Pancreas (tissue), 10 donors: ENCODE measurements around the gene KL. TPM values are rescaled to one million over a fixed set of nuclear protein-coding genes. Genes with fewer than 3 reads are reported as not detected.

Experiments used
- ATAC-seq, 4 donors: fragments of 200-7000 bp; cut with Tn5 transposase; one replicate each; pipeline versions ENCODE4 v1.8.0 to v1.9.1; 2020; ENCODE audit warnings: mild to moderate bottlenecking in 4 of 4, moderate library complexity in 4 of 4
- DNase-seq, 6 donors: peaks; one replicate each; pipeline ENCODE4 v3.0.0-alpha.2; 2020
- FAIRE-seq: peaks from 2 replicates; lab custom pipeline; 2012; peaks lifted over from hg19 to GRCh38; lab: Jason Lieb, UNC
- H3K27ac ChIP-seq, 4 donors: fragments of 200-600 bp; sonication (generic); 1 replicate in 3 of 4; 2 replicates in 1 of 4; pipeline versions ENCODE4 v1.5.0 to v1.8.0; 2020
- H3K27me3 ChIP-seq, 4 donors: fragments of 200-600 bp; one replicate each; pipeline ENCODE4 v1.8.0; 2021
- H3K36me3 ChIP-seq, 3 donors: fragments of 200-600 bp; sonication (generic) in 1 of 3; one replicate each; pipeline versions ENCODE4 v1.5.0 to v1.8.0; 2020 to 2021
- H3K4me1 ChIP-seq, 3 donors: fragments of 200-600 bp; one replicate each; pipeline ENCODE4 v1.8.0; 2021
- H3K4me3 ChIP-seq, 4 donors: fragments of 200-600 bp; sonication (generic) in 2 of 4; one replicate each; pipeline versions ENCODE4 v1.5.0 to v1.8.0; 2020 to 2021
- H3K9me3 ChIP-seq, 4 donors: fragments of 200-600 bp; one replicate each; pipeline ENCODE4 v1.8.0; 2021
- WGBS, 2 donors: extraction: QIAGEN DNeasy Blood & Tissue Kit; methylation state at CpG; one replicate each; pipeline ENCODE4 v1.1.7; 2013; 5-methylcytosine and 5-hydroxymethylcytosine counted together
- intact Hi-C, 3 donors: fragments of 100-400 bp; cut with DNase I; formaldehyde crosslinking; loops; one replicate each; pipeline versions ENCODE4 v1.11.1 to v1.14.2; 2022
- polyA plus RNA-seq, 2 donors: library from polyadenylated mRNA; stranded (reverse); fragments of 200-250 nt; gene quantifications; one replicate each; pipeline ENCODE4 v1.2.3, GENCODE V29; 2013
- total RNA-seq, 6 donors: library from RNA; stranded (reverse); fragmentation: NEBNext Ultra II Directional in 4 of 6; extraction: Animal tissue kit (Norgen Biotek cat#: 25700) in 4 of 6; gene quantifications; one replicate each; pipeline versions ENCODE4 v1.2.1 to v1.2.4, GENCODE V29; 2021 to 2023
- TF ChIP-seq, protein P1 (sequence below), 4 donors: fragments of 200-600 bp; sonication (generic) in 3 of 4; IDR thresholded peaks; one replicate each; pipeline versions ENCODE4 v1.5.0 to v1.8.0; 2021; ENCODE audit warnings: antibody characterized with exemption in 4 of 4
- donor health status: healthy with polysubstance abuse.
- donor health status: DM: no; HTN: no; CAD: no; lungs with moderate emphysema.
- donor health status: DM: no; HTN: no; CAD: no.
- donor health status: control.
- donor health status: control.
- donor health status: Bipolar disorder and iron deficiency.
- donor health status: DM: yes; HTN: yes; CAD: no.
- donor health status: DM: no; HTN: no; CAD: no.
- donor health status: DM: no; HTN: no; CAD: no.
- donor health status: DM: yes; HTN: yes; CAD: no.

KL gene
- total and polyA plus RNA-seq, 8 donors = 0.23 to 2.9 (median 0.86) TPM

DNA sequence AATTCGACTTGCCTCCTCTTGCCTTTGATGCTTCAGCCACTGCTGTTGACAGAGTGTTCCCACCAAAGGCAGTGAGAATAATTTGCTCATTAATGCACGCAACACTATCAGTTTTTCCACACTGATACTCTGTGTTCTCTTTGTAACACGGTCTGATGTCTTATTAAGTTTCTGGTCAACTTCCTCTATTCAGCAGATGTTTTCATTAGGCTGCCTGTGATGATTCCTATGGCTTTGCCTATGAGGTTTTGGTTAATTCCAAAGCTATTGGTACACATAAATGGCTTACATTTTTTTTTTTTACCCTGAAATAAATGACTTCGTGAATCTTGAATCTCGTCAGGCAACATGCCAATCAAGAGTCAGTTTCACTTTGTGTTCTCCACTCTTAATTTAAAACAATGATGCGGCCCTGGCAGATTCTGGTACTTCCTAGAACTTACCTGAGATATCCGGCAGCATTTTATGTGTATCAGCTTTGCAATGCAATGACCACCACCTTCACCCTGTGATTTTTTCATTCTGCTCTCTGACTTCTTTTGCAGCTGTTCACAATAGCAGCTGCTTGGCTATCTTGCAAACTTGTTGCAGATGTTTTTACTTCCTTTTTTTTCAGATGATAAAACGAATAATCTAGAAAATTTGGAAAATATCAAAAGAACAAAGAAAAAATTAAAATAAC, 27.5 kb upstream of the KL start:
- intact Hi-C loops = no loop called here
- no peak for DNase-seq
- H3K4me3 ChIP-seq = no peak overlapping the region

DNA sequence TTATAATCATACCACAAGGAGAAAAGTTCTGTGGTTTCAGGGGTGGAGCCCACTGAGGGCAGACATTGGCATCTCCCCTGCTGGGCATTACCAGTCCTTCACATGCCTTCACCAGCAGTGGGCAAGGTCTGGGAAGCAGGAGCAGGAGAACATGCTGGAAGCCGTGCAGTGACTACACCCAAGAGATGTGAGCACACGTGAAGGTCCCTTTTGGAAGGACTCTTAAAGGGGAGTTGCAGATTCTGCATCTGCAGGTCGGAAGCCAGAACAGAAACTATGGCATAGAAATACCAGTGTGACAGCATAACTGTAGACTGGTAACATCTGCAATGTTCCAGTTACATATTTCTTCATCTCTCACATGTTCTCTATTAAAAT, 26.9 kb upstream of the KL start:
- TF ChIP-seq, protein P1, sequence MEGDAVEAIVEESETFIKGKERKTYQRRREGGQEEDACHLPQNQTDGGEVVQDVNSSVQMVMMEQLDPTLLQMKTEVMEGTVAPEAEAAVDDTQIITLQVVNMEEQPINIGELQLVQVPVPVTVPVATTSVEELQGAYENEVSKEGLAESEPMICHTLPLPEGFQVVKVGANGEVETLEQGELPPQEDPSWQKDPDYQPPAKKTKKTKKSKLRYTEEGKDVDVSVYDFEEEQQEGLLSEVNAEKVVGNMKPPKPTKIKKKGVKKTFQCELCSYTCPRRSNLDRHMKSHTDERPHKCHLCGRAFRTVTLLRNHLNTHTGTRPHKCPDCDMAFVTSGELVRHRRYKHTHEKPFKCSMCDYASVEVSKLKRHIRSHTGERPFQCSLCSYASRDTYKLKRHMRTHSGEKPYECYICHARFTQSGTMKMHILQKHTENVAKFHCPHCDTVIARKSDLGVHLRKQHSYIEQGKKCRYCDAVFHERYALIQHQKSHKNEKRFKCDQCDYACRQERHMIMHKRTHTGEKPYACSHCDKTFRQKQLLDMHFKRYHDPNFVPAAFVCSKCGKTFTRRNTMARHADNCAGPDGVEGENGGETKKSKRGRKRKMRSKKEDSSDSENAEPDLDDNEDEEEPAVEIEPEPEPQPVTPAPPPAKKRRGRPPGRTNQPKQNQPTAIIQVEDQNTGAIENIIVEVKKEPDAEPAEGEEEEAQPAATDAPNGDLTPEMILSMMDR (IDR thresholded peaks at IDR 0.05) = no peak
- H3K27me3 ChIP-seq = no peaks in the 10 kb centered on the region
- ATAC-seq (no peak), DNase-seq (no peak), FAIRE-seq (no peak)
- no peaks in the 10 kb centered on the region for H3K9me3 ChIP-seq
- H3K27ac ChIP-seq = no peak overlapping the region
- WGBS, 2 donors = 56 to 67% methylated on average over 3 of the region's 3 CpGs
- no peaks in the 10 kb centered on the region for H3K36me3 ChIP-seq
- no peaks in the 10 kb centered on the region for H3K4me1 ChIP-seq
- H3K4me3 ChIP-seq = no peak overlapping the region
- intact Hi-C loops = no loop called here

More for the DNA sequence above, 27.5 kb upstream of the KL start:
- ATAC-seq = peak in 1 of 4 donors; percentile 27
- TF ChIP-seq, protein P1 (IDR thresholded peaks at IDR 0.05) = no peak
- 42 to 47% methylated on average over 8 of the region's 8 CpGs for whole genome bisulfite sequencing, 2 donors
- no peaks in the 10 kb centered on the region for H3K9me3 ChIP-seq
- no peaks in the 10 kb centered on the region for H3K27me3 ChIP-seq
- no peak overlapping the region for H3K27ac ChIP-seq
- H3K36me3 ChIP-seq = no peaks in the 10 kb centered on the region
- no peaks in the 10 kb centered on the region for H3K4me1 ChIP-seq
- FAIRE-seq = no peak

DNA sequence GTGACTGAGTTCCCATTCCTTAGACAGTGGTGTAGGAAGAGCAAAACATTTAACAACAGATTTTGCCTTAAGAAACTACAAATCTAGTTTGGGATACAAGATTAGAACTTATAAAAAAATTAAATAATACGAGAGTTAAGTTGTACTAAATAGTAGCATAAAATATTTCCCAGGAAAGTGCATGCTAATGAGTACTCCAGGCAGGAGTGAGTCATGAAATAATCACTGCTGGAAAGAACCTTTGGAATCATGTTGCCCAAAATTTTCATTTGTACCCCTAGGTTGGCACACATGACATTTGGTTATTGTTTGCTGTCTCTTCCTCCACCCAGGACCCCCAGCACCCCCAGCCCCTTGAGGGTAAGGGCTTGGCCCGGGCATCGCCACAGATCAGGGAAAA, 26.3 kb upstream of the KL start:
- no peak for DNase-seq
- TF ChIP-seq, protein P1 (IDR thresholded peaks at IDR 0.05) = no peak
- Histone ChIP-seq H3K36me3 (no peaks in the 10 kb centered on the region), H3K4me1 (no peaks in the 10 kb centered on the region), H3K4me3 (no peak overlapping the region), H3K9me3 (no peaks in the 10 kb centered on the region), H3K27me3 (no peaks in the 10 kb centered on the region), H3K27ac (no peak overlapping the region)
- FAIRE-seq = no peak
- ATAC-seq = no peak
- 76 to 82% methylated on average over 3 of the region's 3 CpGs for WGBS, 2 donors
- intact Hi-C loops = no loop called here

DNA sequence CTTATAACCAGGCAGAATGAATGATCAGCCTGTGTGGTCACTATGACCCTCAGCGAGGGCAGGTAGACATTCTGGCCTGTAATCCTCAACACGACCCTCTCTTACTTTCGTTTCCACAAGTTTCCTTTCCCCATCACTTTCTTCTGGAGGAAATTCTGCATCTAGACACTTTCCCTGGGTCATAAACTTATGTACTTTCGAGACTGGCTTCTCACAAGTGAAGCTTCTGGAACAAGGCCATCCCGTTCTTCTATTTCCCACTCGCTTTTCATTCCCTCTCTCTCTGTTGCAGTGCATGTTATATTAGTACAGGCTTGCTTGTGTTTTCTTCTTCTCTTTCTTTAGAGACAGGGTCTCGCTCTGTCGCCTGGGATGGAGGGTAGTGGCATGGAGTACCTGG, 23.1 kb upstream of the KL start:
- WGBS, 2 donors = 83 to 85% methylated on average over 8 of the region's 8 CpGs
- Histone ChIP-seq H3K9me3 (no peaks in the 10 kb centered on the region), H3K27me3 (no peaks in the 10 kb centered on the region), H3K36me3 (no peaks in the 10 kb centered on the region), H3K4me3 (no peak overlapping the region), H3K4me1 (no peaks in the 10 kb centered on the region), H3K27ac (no peak overlapping the region)
- FAIRE-seq (no peak), DNase-seq (no peak), ATAC-seq (no peak)
- TF ChIP-seq, protein P1 (IDR thresholded peaks at IDR 0.05) = no peak
- intact Hi-C loops = no loop called here

DNA sequence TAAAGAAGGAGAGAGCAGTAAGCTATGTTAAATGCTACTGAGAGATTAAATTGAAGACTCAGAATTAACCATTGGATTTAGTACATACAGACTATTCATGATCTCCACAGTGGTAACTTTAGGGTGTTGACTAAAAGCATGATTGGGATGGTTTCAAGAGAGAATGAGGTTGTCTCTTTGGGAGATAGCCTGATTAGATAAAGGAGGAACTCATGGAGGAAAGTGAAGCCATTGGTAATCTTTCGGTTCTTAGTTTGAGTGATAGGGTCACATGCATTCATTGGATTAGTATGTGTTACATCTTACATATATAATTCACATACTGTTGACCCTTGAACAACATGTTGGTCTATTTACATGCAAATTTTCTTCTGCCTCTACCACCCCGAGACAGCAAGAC, 18.8 kb upstream of the KL start:
- Histone ChIP-seq H3K4me3 (no peak overlapping the region), H3K4me1 (no peaks in the 10 kb centered on the region), H3K9me3 (no peaks in the 10 kb centered on the region), H3K27ac (no peak overlapping the region), H3K36me3 (no peaks in the 10 kb centered on the region), H3K27me3 (no peaks in the 10 kb centered on the region)
- ATAC-seq = no peak
- DNase-seq = no peak
- TF ChIP-seq, protein P1 (IDR thresholded peaks at IDR 0.05) = no peak
- WGBS, 2 donors = 88 to 94% methylated on average over 2 of the region's 2 CpGs
- intact Hi-C loops = no loop called here
- no peak for FAIRE-seq
